ENCODE measurements around the gene RNF126. TPM values are rescaled to one million over a fixed set of nuclear protein-coding genes. Genes with fewer than 3 reads are reported as not detected.

The RNF126 gene
- total RNA-seq, 1 experiment from 2014 or later = 93.3 TPM

DNA sequence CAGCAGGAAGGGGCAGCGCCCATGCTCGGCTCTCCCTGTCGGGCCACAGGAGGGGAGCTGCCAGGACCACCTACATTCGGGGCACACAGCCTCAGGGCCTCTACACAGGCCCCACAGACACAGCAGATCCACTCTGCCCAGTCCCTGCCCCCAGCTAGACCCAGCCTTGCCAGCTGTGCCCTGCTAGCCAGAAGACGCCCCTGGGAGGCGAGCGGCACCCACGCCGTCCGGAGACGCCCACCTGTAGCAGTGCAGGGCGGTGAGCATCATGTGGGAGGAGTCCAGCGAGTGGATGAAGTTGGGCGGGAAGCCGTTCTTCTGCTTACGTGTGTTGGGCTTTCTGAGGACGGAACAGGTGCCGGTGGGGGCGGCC, 44.8 kb downstream of the RNF126 start:
- peaks cover 46% of the 10 kb centered on the region for H3K36me3 ChIP-seq (ENCODE audit: insufficient read depth, low read length, poor library complexity, severe bottlenecking)
- POLR2A ChIA-PET (ENCODE audit: low non-redundant PET) = no interaction called here
- H3K9me3 ChIP-seq (ENCODE audit: low read depth, low read length, poor library complexity, severe bottlenecking) = no peaks in the 10 kb centered on the region
- H3K4me3 ChIP-seq (ENCODE audit: low read depth, low read length, poor library complexity, severe bottlenecking) = no peak overlapping the region
- CTCF ChIA-PET = no interaction called here
- H3K27me3 ChIP-seq (replicated peaks; ENCODE audit: insufficient read depth, low read depth, low read length, poor library complexity) = no peaks in the 10 kb centered on the region
- DNase-seq (ENCODE audit: low spot score) = no peak
- BruUV-seq (replicated peaks) = no TSS peak
- intact Hi-C loops (cut with micrococcal nuclease; ENCODE audit: unreplicated experiment) = no loop called here
- TF ChIP-seq EZH2 (IDR thresholded peaks at IDR 0.05; ENCODE audit: borderline replicate concordance, low read depth, low read length, poor library complexity, severe bottlenecking) = no peak
- TF ChIP-seq, protein P1, sequence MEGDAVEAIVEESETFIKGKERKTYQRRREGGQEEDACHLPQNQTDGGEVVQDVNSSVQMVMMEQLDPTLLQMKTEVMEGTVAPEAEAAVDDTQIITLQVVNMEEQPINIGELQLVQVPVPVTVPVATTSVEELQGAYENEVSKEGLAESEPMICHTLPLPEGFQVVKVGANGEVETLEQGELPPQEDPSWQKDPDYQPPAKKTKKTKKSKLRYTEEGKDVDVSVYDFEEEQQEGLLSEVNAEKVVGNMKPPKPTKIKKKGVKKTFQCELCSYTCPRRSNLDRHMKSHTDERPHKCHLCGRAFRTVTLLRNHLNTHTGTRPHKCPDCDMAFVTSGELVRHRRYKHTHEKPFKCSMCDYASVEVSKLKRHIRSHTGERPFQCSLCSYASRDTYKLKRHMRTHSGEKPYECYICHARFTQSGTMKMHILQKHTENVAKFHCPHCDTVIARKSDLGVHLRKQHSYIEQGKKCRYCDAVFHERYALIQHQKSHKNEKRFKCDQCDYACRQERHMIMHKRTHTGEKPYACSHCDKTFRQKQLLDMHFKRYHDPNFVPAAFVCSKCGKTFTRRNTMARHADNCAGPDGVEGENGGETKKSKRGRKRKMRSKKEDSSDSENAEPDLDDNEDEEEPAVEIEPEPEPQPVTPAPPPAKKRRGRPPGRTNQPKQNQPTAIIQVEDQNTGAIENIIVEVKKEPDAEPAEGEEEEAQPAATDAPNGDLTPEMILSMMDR (conservative IDR thresholded peaks at IDR 0.05; ENCODE audit: low read depth, low read length) = no peak
- H3K27ac ChIP-seq (ENCODE audit: low read depth, low read length, poor library complexity, severe bottlenecking) = no peak overlapping the region
- H3K4me1 ChIP-seq (ENCODE audit: insufficient read depth, low read length, poor library complexity, severe bottlenecking) = no peaks in the 10 kb centered on the region

DNA sequence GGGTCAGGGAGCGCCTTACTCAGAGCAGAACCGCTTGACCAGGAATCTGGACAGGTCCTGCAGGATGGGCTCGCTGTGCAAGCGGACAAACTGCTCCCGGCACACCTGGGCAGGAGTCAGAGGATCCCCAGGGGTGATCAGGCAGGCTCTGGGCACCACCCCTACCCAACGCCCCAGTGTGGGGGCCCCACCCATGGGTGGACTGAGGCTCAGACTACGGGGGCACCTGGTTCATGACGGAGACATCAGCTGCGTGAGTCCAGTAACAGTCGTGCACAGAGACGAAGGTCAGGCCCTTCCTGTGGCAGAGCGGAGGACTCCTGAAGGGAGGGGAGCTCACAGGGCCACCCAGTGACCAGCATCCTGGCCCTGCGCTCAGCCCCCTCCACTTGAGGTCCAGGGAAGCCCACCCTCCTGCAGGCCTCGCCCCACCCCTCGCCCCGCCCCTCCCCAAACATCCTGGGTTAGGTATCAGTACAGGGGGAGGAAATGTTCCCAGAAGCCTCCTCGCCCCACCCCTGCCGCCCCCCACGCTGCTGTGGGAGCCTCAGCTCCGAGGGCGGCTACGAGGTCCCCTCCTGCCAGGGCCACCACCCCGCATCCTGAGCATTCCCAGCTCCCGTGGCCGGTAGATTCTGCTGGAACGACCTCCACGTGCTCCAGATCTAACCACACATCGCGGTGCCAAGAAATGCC, 45.3 kb downstream of the RNF126 start:
- Histone ChIP-seq H3K27me3 (replicated peaks; ENCODE audit: insufficient read depth, low read depth, low read length, poor library complexity) (no peaks in the 10 kb centered on the region), H3K4me3 (ENCODE audit: low read depth, low read length, poor library complexity, severe bottlenecking) (no peak overlapping the region), H3K27ac (ENCODE audit: low read depth, low read length, poor library complexity, severe bottlenecking) (no peak overlapping the region), H3K36me3 (ENCODE audit: insufficient read depth, low read length, poor library complexity, severe bottlenecking) (peaks cover 50% of the 10 kb centered on the region), H3K9me3 (ENCODE audit: low read depth, low read length, poor library complexity, severe bottlenecking) (no peaks in the 10 kb centered on the region), H3K4me1 (ENCODE audit: insufficient read depth, low read length, poor library complexity, severe bottlenecking) (no peaks in the 10 kb centered on the region)
- ChIA-PET CTCF (no interaction called here), POLR2A (ENCODE audit: low non-redundant PET) (no interaction called here)
- BruUV-seq (replicated peaks) = no TSS peak
- DNase-seq (ENCODE audit: low spot score) = no peak
- no peak for TF ChIP-seq EZH2 (IDR thresholded peaks at IDR 0.05; ENCODE audit: borderline replicate concordance, low read depth, low read length, poor library complexity, severe bottlenecking)
- TF ChIP-seq, protein P1 (conservative IDR thresholded peaks at IDR 0.05; ENCODE audit: low read depth, low read length) = no peak
- intact Hi-C loops (cut with micrococcal nuclease; ENCODE audit: unreplicated experiment) = no loop called here

DNA sequence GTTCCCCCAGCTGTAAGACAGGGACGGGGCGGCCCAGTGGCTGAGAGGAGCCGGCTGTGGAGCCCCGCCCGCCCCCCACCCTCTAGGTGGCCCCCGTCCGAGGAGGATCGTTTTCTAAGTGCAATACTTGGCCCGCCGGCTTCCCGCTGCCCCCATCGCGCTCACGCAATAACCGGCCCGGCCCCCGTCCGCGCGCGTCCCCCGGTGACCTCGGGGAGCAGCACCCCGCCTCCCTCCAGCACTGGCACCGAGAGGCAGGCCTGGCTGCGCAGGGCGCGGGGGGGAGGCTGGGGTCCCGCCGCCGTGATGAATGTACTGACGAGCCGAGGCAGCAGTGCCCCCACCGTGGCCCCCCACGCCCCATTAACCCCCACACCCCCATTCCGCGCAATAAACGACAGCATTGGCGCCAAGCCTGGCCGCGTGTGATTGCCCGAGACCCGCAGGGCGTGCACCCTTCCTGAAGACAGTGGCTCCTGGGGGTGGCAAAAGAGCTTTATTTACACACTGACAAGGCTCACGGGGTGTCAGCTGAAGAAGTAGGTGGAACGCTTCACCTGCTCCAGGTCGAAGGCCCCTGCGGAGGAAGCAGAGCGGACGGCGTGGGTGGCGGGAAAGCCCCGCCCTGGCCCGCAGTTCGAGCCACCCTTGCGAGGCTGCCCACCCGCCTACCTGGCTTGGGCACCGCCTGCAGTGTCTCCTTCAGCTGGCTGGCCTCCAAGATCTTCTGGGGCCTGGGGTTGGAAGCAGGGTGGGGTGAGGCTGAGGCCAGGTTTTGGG, 46.1 kb downstream of the RNF126 start:
- CTCF ChIA-PET = no interaction called here
- H3K4me3 ChIP-seq (ENCODE audit: low read depth, low read length, poor library complexity, severe bottlenecking) = no peak overlapping the region
- DNase-seq (ENCODE audit: low spot score) = no peak
- BruUV-seq (replicated peaks) = no TSS peak
- no peak for TF ChIP-seq EZH2 (IDR thresholded peaks at IDR 0.05; ENCODE audit: borderline replicate concordance, low read depth, low read length, poor library complexity, severe bottlenecking)
- TF ChIP-seq, protein P1 (conservative IDR thresholded peaks at IDR 0.05; ENCODE audit: low read depth, low read length) = no peak
- peaks cover 49% of the 10 kb centered on the region for H3K36me3 ChIP-seq (ENCODE audit: insufficient read depth, low read length, poor library complexity, severe bottlenecking)
- intact Hi-C loops (cut with micrococcal nuclease; ENCODE audit: unreplicated experiment) = no loop called here
- no peak overlapping the region for H3K27ac ChIP-seq (ENCODE audit: low read depth, low read length, poor library complexity, severe bottlenecking)
- POLR2A ChIA-PET (ENCODE audit: low non-redundant PET) = no interaction called here
- H3K9me3 ChIP-seq (ENCODE audit: low read depth, low read length, poor library complexity, severe bottlenecking) = no peaks in the 10 kb centered on the region
- H3K27me3 ChIP-seq (replicated peaks; ENCODE audit: insufficient read depth, low read depth, low read length, poor library complexity) = no peaks in the 10 kb centered on the region
- H3K4me1 ChIP-seq (ENCODE audit: insufficient read depth, low read length, poor library complexity, severe bottlenecking) = no peaks in the 10 kb centered on the region

All from A673 (cell line).